WERI-Rb-1 (cell line): ENCODE data around the gene SPANXN3.

Source experiments
- DNase-seq: peaks from one replicate; pipeline ENCODE4 v3.0.0-alpha.2; 2020
- H3K27ac ChIP-seq: fragments of 250-450 bp; sonication (Bioruptor Pico); 2 replicates; pipeline ENCODE4 v1.5.1; 2020; ENCODE audit warnings: mild to moderate bottlenecking, moderate library complexity
- H3K27me3 ChIP-seq: fragments of 250-450 bp; sonication (Bioruptor Pico); 2 replicates; pipeline ENCODE4 v1.5.1; 2021; ENCODE audit warnings: mild to moderate bottlenecking, low read depth, moderate library complexity; ENCODE audit not compliant: insufficient read depth, severe bottlenecking
- H3K36me3 ChIP-seq: fragments of 250-450 bp; sonication (Bioruptor Pico); 2 replicates; pipeline ENCODE4 v1.5.1; 2020; ENCODE audit warnings: mild to moderate bottlenecking, moderate library complexity
- H3K4me3 ChIP-seq: 2 replicates; pipeline ENCODE4 v1.5.1; 2011; ENCODE audit warnings: low read depth, mild to moderate bottlenecking, control low read depth, low read length
- H3K9me3 ChIP-seq: fragments of 250-450 bp; sonication (Bioruptor Pico); 2 replicates; pipeline ENCODE4 v1.5.1; 2021; ENCODE audit warnings: mild to moderate bottlenecking, moderate library complexity; ENCODE audit not compliant: severe bottlenecking
- CTCF ChIP-seq: IDR thresholded peaks from 2 replicates; pipeline ENCODE4 v1.5.1; 2011; ENCODE audit warnings: low read depth, mild to moderate bottlenecking, control low read depth, inconsistent platforms, low read length

The SPANXN3 gene

GRCh38 chrX:143466130-143466529 is 51.1 kb downstream of the SPANXN3 start:
- H3K9me3 ChIP-seq, result no peaks in the 10 kb centered on the region
- H3K27me3 ChIP-seq, result peaks cover 16% of the 10 kb centered on the region
- H3K4me3 ChIP-seq, result no peak overlapping the region
- H3K36me3 ChIP-seq, result no peaks in the 10 kb centered on the region
- no peak for TF ChIP-seq CTCF
- no peak for DNase-seq
- H3K27ac ChIP-seq, result no peak overlapping the region

GRCh38 chrX:143462696-143463095 is 54.6 kb downstream of the SPANXN3 start:
- peaks cover 16% of the 10 kb centered on the region for H3K27me3 ChIP-seq
- DNase-seq, result no peak
- H3K36me3 ChIP-seq, result no peaks in the 10 kb centered on the region
- no peak overlapping the region for H3K27ac ChIP-seq
- no peak overlapping the region for H3K4me3 ChIP-seq
- no peak for TF ChIP-seq CTCF
- no peaks in the 10 kb centered on the region for H3K9me3 ChIP-seq

- Histone ChIP-seq H3K27me3 (peaks cover 16% of the 10 kb centered on the region), H3K27ac (no peak overlapping the region), H3K36me3 (no peaks in the 10 kb centered on the region), H3K4me3 (no peak overlapping the region), H3K9me3 (no peaks in the 10 kb centered on the region)
- DNase-seq, result no peak
- TF ChIP-seq CTCF, result no peak
These were observed 55.7 kb downstream of the SPANXN3 start for GRCh38 chrX:143461606-143462005.
